Stimulated activated CD8-positive, alpha-beta memory T cell treated with anti-CD3 and anti-CD28 coated beads, Interleukin-15, amount 100 ng/mL, for 24 hours (primary cell): ENCODE results near the gene CERS3.

Source experiments
- DNase-seq: peaks from one replicate; pipeline ENCODE4 v3.0.0-alpha.2; 2020; ENCODE audit warnings: low read depth

CERS3 gene

DNA sequence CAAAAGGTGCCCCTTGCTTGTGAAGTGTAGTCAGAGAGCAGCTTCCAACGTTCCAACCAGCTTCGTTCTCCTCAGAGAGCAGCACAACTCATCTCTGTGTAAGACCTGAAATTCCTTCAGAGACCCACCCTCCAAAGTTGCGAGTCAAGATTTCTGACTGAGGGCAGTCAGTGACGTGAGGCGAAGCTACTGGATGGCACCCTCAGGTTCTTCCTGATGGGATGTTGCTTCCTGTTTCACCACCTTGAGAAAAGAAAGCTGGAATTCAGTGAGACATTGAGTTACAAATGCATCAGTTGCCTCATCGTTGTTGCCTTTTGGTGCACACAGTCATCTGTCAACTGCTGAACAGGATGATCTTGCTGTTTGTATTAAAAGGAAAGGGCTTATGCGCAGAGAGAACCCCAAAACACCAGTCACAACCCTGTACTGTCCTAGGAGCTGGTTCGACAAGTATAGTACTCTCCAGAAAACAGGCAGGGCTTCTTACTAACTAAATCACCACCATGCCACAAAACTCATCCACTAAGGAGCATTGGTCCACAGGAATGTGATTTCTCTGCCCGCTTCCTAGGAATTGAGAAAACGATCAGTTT is at the start of gene CERS3:
CERS3 (minus strand) TSS at position 118 of the 596 bp plus-strand sequence. CDS start 27,101 bp downstream, outside the sequence.
- DNase-seq: no peak

DNA sequence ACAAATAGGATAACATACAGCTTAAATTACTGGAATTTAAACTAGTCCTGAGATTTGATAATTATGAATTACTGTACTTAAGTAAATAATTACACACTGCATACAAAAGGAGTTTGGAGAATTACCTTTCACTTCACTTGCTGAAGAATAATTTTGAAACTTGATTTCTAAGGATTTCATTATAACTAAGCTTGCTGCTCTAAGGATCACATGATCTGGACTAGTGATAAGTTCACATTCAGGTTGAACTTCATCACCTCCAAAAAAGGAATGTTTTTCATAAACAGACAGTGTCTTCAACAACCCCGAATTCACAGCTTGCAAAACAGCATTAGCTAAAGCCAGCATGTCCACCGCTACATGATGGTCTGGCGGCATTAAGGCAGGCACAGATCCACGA is 44.8 kb upstream of the CERS3 start:
- DNase-seq: no peak

DNA sequence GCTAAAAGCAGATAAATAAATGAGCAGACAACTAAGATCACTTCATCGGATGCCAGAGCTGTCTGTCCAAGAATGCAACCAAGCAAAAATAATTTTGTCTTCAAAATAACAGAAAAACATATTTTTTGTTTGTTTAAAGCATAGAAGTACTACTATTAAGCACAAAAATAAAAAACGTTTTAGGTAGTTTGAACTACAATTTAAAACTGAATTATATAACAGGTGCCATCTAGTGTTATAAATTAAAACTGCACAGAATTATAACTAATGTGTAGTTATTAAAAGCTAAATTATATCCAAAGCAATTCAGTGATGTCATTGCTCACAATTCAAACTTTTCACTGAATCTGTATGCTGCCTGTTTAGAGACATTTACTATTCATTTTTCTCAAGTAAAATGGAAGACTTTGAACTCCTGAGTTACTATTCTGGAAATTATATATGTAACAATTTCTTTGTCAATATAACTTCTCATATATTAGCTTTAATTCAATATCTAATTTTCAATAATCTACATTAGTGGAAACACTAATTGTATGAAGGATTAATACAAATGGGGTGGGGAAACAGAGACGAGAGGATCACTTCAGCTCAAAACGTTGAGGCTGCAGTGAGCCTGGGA is 43.7 kb upstream of the CERS3 start:
- no peak for DNase-seq

DNA sequence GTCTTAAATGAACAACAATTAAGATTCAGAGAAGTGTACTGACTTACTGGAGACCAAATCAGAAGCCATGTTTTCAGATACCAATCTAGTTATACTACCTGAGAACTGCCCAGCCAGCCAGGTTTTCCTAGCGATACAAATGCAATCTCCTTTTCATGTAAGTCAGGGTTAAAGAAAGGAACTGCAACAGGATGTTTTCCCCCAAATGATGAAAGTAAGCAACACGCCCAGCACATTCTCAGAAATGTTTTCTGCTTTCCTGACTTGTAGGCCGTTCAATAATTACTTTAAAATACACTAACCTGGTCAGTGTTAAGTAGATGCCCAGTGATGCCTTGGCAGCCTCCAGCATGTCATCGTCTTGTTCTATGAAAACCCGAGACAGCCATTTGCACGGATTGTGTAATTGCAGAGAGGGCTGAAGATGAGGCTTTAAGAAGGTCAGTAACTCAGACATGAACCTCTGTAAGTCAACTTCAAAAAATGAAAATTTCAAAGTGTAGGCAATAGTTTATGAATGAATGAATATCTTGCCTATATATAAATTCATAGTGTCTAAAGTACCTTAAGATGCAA is 42.9 kb upstream of the CERS3 start:
- DNase-seq: no peak

DNA sequence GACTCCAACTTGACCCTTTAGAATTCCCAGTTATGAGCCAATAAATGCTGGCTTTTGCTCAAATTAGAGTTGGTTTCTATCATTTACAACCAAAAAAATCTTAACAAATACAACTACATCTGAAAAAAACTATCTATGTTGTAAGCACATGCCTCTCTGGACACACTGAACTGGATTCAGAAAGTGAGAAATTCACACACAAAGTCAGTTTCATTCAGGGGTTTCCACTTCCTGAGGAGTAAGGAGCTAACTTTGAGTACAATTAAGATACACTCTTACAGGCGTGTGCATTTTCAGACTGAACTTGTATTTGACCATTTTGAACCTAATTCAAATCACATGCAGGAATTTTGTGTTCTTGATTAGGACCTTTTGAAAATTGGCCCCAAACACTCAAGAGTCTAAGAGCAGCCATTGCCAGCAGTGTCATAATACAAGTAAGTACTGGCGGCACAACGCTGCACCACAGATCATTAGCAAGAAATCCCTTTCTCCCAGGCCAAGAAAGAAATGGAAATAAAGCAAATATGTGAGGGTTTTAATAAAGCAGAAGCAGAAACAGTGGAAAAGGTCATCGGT is 42.1 kb upstream of the CERS3 start:
- no peak for DNase-seq

DNA sequence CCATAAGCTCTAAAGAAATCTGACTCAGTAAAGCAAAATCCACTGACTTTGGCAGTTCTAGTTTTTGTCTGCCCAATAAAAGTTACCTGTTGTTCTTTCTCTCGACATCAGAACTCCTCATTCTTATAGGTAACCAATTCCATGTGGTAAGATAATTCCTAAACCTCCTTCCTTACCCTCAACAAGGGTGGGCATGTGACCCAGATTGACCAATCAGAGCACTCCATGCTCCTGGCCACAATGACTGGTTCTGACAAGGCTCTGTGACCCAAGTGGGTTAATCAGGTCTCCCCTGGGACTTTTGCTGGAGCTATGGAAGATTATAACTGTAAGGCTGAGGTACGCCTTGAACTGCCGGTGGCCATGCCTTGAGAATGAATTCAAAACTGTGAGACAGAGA is 41.5 kb upstream of the CERS3 start:
- DNase-seq: no peak

DNA sequence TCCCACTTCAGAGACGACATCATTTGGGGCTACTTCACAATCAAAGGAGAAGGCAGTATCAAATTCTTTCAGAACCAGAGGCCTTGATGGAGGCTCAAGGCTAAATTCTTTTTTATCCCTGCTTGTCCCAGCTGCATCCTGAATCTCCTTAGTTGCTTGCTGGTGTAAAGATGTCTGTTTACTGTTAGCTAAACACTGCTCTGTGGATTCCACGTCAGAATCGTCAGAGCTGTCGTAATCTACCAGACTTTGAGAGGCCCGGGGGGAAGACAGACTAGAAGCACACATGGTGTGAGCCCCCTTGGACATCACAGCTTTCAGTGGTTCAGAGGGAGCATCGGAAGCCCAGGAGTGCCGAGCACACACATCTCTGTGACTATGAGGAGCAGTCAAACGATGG is 40.6 kb upstream of the CERS3 start:
- no peak for DNase-seq

DNA sequence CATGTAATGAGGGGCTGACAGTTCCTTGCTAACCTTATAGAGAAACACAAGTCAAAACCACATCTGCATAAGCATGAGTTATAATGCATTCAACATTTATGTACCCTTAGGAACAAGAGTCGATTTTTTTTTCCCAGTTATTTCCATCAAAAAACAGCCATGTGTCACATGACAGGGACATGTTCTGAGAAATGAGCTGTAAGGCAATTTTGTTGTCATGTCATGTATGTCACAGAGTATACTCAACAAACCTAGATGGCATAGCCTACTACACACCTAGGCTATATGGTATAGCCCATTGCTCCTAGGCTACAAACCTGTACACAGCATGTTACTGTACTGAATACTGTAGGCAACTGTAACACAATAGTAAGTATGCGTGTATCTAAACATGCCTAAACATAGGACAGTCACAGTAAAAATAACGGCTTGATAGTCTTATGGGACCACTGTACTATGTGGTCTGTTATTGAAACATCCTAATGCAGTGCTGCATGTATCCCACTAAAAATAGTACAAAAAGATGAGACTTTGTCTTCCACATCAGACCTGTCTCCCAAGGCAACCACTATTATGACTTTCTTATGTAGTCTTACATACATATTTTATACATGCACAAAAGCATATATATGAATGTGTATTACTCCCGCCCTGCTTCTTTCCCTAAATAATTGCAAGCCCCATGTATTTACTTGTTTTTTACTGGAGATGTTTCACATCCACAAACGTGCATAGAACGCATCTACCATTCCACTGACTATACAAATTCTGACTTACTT is 38.3 kb upstream of the CERS3 start:
- DNase-seq: no peak

DNA sequence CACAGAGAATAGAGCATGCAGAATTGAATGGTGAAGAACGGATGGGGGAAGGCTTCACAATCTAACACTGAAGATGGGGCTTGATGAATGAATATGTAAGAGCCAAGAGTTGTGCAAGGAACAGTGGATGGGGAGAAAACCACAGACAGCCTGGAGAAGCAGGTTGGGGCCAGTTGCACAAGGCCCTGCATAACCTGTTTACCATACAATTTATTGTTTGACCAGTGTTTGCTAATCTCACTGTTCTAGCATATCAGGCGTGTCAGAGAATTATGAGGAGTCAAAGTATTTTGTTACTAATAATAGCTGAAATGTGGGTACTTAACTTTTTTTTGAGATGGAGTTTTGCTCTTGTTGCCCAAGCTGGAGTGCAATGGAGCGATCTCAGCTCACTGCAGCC is 36.8 kb upstream of the CERS3 start:
- no peak for DNase-seq

DNA sequence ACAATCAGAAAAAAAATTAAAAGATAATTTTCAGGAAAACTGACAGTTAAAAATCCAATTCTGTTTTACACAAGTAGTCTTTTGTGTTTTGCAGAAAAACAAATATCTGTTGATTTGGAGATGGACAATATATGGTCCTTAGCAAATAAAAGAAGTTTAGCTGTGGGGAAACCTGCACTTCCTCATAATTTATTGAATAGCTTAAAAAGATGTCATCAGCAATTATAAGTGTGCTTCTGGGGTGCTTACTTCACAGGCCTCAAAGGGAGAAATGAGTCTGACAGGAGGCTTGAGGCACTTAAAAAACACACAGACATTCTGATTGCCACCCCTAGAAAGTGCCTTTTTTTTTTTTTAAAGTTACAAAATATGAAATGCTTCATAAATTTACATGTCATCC is 31.6 kb upstream of the CERS3 start:
- no peak for DNase-seq

DNA sequence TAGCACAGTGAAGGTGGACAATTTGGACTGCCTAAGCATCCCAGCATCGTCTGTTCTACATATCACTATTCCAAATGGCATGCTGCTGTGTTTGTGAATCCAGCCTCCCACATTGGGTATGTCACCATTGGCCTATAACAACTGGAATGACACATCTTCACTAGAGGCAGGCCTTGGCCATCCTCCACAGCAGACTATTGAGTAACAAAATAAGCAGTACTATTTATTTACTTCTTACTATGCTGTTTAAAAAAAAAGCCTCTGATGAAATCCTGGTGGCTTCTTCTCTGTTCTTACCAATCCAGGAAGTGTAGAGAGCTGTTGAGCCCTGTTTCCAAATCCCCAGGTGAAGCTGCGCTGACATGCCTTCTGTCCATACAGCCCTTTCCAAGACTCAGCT is 30.6 kb upstream of the CERS3 start:
- DNase-seq: no peak

DNA sequence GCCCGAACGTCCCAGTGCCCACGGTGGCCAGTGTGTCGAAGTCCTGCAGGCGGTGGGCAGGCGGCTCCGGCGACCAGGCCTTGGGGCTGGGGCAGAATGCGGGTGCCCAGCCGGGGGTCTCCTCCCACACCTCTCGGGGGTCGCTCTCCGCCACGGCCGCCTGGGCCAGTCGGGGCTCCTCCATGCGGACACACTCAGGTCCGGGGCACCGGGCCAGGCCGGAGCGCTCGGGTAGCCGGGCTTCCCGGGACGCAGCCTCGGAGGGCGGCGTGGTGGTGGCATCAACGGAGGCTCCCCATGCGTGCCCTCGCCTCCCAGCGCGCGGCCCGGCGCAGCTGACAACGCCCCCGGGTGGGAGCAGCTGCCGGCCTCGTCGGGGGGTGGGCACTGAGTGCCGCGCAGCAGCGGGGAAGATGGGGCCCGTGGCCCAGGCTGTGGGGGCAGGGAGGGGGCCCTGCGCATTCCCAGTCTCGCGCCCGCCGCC is 30.1 kb upstream of the CERS3 start:
- DNase-seq: no peak

DNA sequence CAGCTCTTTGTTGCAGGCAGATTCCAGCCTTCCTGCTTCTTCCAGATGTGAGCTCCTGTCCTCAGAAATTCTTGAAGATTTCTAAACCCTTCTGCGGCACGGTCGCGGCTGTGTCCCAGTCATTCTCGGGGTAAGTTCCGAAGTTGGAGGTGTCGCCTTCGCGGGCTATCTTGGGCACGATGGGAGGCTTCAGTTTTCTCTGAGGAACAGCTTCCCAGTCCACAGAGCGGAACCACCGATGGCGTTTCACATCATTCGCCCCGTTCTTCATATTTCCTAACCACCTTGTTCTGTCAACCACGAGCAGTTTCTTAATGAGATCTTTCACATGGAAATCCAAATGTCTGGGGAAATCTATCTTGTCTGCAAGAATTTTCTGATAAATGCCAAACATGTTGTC is 24.7 kb upstream of the CERS3 start:
- no peak for DNase-seq

DNA sequence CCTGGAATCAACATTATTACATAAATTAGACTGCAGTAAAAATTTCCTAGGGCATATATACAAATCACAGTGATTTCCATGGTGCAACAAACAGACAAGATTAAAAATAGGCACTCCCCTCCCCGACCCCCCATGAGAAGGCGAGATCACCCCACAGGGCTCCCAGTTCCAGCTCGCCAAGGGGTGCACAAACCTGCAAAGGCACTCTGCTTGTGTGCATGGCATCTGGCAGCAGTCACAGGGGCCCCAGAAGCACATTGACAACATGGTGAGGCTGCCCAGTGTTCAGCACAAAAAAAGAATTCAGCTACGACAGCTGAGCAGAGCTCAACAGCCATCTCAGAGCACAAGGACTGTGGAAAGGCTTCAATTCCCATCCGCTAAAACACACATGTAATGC is 19.2 kb upstream of the CERS3 start:
- no peak for DNase-seq

DNA sequence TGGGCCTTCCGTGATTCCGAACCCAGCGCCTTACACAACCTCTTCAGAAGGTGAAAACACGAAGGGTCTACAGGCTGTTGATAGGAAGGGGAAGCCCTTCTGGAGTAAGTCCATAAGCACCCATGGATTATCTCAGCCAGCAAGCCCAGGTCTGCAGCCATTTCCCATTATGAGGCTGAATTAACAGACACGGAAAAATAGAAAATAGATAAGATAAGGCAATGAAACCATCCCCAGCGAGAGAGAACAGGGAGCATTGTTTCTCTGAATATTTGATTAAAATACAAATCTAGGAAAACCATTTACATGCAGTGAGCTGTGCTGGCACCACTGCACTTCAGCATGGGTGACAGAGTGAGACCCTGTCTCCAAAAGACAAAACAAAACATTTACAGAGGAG is 16.2 kb upstream of the CERS3 start:
- no peak for DNase-seq

DNA sequence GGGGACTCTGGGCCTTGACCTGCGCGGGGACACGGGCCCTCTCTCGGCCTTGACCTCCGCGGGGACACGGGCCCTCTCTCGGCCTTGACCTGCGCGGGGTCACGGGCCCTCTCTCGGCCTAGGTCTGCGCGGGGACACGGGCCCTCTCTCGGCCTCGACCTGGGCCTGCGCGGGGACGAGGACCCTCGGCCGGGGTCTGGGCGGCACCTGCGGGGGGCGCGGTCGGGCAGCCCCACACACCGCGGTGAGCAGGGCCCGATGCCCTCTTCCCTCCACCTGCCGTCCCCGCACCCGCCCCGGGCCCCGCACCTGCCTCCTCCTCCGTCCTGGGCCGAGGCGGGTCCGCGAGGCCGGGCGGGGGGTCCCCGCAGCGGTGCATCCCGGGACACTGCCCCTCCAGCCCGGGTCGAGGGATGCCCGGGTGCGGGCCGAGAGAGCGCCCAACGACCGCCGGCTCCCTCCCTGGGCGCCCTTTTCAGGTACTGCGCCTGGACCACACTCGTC is 15.6 kb upstream of the CERS3 start:
- DNase-seq: no peak

DNA sequence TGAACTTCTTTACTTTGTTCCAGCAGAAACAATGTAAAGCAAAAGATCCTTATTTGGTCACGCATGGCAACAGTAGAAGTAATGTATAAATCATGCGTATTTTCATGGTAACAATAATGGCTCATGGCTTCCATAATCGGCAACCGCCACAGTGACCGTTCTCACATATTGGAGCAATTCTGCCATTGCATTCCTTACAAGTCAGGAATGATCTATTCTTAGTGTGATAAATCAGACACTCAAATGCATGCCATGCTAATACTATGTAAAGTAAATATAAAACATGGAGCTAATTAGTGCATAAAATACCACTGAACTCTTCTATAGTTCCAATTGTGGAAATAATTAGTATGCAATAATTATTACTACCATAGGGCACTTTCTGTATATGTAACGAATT is 13.5 kb upstream of the CERS3 start:
- no peak for DNase-seq

DNA sequence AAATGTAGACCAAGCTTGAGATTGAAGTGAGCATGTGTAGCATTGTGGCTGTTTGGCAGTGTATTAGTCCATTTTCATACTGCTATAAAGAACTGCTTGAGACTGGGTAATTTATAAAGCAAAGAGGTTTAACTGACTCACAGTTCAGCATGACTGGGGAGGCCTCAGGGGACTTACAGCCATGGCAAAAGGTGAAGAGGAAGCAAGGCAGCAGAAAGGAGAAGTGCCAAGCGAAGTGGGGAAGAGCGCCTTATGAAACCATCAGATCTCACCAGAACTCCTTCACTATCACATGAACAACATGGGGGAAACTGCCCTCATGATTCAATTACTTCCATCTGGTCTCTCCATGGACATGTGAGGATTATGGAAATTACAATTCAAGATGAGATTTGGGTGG is 8.6 kb upstream of the CERS3 start:
- DNase-seq: no peak

DNA sequence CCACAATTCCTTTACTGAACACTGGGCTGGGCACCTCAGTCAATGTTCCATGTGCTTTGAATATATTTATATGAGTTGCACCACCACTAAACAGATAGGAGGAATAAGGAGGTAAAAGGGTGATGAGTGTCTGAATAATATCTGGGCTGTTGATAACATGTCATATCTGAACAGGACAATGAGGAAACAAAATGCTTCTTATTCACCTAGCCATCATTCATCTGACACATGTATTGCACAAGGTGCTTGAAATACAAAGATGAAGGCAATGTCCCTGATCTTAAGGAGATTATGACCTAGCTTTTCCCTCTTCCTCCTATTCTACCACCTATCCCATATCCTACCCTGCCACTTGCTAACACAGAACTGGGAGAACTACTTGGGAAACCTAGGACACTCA is 8.0 kb upstream of the CERS3 start:
- no peak for DNase-seq

DNA sequence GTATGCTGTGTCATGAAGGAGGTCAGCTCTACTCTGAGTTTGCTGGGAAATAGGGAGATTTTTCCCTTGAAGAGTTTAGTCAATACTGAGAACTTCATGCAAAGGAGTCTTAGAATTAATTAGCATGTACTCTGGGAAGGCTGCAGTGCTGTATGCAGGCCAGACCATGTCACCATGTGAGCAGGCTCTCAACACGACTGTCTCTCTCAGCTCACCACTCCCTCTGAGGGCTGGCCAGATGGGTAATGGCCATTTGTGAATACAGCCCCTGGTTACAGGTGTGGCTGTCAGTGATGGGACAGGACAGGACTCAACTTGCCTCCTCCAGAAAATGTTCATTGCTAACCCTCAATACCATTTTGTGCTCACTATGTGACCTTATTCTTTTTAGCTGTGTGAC is 5.1 kb upstream of the CERS3 start:
- no peak for DNase-seq

DNA sequence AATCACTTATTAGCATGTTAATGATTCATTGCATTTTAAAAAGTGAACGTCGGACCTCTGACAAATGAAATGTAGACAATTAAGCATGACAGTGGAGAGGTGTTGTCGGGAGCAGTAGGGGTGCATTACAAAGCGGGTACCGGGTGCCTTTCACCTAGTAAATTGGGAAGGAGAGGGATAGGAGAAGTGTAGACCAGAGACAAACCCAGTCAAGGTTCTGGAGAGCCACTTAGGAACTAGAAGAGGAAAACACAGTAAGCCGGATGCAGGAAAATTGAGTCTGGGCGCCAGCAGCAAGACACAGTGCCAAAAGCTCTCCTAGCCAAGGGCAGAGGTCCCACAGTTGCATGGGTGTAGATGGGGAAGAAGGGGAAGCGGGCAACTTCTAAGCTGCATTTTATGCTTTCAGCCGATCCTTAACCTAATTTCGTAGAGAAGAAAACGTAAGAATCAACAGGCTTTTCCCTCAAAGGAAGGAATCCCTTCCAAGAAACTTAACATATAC is 3.1 kb upstream of the CERS3 start:
- DNase-seq: no peak

DNA sequence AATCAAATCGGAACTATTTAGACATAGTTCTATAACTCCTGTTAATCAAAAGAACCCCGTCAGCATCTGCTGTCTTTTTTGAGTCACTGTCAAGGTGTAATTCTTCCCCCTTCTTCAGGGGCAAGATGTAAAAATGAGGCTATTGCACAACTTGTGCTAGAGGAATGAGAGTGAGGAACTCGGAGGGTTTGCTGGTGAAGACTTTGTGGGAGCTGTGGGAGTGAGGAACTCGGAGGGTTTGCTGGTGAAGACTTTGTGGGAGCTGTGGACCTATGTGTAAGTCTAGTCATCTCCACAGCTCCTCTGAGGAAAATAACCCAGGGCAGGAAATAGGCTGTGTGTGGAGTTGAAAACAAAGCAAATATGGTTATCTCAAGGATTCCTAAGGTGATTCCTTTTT is 2.5 kb upstream of the CERS3 start:
- no peak for DNase-seq
